ENCODE results near the gene ATAD2B.
"Not testable (repeated sequence)": the region's sequence is repeated elsewhere in the genome, so short reads cannot be mapped to it uniquely, and the experiment has no call there.

The ATAD2B gene

GRCh38 chr2:23782646-23783045, 144.3 kb downstream of the ATAD2B start:
- no peak for DNase-seq

DNA sequence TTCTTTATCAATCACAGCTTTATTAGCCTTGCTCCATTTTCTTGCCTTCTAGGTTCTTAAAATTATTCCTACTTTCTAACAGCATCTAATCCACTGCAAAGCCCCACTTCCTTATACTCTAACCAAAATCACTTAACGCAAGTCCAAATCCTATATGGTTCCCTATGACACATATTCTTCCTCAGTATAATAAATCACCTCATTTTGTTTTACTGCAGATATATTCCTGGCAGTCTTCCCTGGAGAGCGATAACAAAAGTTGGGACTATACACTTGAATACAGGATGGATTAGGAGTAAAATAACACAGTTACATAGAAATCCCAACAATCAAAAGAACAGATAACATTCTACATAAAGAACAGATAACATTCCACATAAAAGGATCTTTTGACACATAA, 144.8 kb downstream of the ATAD2B start:
- DNase-seq, result no peak

GRCh38 chr2:23780465-23780864, 146.5 kb downstream of the ATAD2B start:
- DNase-seq, result not testable (repeated sequence)

GRCh38 chr2:23777826-23778225, 149.1 kb downstream of the ATAD2B start:
- DNase-seq, result no peak

GRCh38 chr2:23776021-23776420, 150.9 kb downstream of the ATAD2B start:
- DNase-seq, result no peak

- no peak for DNase-seq
Measured at GRCh38 chr2:23772684-23773083, 154.2 kb downstream of the ATAD2B start.

DNA sequence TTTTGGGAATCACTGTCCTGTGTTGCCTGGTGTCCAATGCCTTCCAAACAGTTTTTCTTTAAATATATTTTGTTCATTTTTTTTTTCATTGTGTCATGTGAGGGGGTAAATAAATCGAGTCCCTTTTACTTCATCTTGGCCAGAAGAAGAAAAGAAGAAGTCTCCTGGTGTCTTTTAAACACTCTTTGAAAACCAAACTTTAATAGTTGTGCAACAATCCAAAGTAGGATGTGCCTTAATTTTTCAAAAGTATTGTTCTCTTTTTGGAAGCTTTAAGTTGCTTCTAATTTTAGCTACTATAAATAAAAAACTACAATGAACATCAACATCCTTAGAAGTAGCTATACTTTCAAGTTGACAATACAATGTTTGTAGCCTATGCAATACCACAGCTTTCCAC, 154.9 kb downstream of the ATAD2B start:
- DNase-seq, result no peak

DNA sequence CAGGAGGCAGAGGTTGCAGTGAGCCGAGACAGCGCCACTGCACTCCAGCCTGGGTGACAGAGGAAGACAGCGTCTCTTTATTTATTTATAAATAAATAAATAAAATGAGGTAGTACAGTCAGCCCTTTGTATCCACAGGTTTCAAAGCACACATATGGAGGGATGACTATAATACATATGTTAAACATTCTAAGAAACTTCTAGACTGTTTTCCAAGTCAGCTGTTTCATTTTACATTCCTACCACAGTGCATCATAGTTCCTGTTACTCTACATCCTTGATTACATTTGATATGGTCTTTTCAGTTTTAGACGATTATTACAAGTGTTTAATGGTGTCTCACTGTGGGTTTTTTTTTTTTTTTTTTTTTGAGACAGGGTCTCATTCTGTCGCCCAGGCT, 157.6 kb downstream of the ATAD2B start:
- no peak for DNase-seq

DNA sequence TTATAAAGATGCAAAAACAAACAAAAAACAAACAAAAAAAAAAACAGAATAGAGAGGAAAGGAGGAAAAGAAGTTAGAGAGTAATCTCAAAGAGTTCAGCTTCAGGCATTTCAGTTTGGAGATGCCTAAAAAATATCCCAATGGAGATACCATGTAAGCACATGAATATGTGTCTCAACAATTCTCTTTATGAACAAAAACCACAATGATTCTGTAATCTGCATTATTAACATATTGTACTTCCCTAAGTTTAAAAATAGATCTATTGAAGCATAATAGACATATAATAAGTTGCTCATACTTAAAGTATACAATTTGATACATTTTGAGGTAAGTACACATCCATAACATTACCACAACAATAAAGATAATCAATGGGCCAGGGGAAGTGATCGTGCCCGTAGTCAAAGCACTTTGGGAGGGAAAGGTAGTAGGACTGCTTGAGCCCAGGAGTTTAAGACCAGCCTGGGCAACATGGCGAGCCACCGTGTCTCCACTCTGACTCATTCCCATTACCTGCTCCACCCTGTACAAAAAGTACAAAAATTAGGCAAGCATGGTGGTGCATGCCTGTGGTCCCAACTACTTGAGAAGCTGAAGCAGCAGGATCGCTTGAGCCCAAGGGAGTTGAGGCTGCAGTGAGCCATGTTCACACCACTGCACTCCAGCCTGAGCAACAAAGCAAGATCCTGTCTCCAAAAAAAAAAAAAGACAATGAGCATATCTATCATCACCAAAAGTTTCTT, 158.9 kb downstream of the ATAD2B start:
- no peak for DNase-seq

DNA sequence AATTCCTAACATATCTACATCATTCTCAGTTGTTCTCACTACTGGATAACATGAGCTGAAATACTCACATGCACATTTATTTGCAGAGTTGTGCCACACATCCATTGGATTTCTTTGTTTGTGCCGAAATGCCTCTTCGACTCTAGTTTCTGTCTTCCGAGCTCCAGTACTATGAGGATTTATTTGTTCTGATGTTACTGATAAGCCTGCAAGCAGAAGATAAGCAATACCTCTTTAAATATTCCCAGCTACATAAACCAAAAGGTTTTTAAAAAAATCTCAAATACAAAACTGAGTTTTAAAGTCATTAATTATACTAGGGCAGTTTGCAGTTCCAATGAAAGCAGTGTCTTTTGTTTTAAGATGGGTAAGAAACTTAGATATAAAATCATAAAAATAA, 164.8 kb downstream of the ATAD2B start:
- DNase-seq, result no peak

- no peak for DNase-seq
Measured at GRCh38 chr2:23761638-23762037, 165.3 kb downstream of the ATAD2B start.

- DNase-seq, result peak; percentile 5
Measured at GRCh38 chr2:23760736-23761135, 166.2 kb downstream of the ATAD2B start.

DNA sequence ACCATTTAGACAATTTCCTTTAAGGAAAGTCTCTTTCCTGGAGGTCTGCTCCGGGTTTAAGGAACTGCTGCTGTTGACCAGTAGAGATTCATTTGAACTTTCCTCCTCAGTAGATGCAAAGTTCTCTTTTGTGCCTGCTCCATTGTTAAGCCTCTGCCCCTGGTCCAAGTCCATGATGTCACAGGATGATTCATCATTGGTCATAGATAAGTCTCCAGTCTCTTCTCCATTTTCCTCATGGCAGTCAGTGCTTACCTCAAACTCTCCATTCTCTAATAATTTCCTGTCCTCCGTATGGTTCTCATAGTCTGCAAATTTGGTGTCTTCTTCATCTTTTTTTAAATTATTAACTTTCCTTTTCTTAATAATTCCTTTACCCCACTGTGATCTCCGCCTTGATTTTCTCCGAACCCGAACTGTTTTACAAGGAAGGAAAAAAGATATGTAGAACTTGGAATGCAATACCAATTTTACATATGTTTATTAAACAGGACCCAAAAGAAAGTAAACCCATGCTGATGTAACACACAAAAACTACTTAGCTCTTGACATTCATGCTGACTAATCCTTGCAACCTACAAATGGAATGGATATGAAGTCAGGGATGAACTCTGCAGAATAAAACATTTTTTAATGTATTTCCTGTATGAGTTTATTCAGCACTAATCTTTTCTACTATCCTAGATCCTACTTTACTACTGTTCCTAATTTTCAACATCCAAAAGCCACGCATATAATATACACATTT, 169.1 kb downstream of the ATAD2B start:
- DNase-seq, result no peak

GRCh38 chr2:23756593-23757292, 170.2 kb downstream of the ATAD2B start:
- DNase-seq, result no peak

DNA sequence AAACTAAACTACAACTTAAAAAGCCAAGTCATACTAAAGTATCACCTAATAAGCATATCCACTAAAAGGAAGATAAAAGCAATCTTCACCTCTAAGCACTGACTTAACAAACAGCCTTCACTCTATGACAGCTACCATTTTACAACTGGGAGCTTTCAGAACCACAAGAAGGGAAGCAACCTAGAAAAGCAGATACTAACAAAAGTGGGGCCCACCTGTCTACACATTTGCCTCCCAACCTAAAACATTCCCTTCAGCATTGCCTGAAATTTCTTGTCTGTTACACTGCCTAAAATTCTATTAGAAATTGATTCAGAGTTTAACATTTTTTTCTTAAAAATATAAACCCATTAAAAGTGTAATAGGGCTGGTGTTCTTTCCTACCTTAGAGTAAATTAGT, 172.0 kb downstream of the ATAD2B start:
- DNase-seq, result no peak

GRCh38 chr2:23753291-23754010, 173.5 kb downstream of the ATAD2B start:
- DNase-seq, result no peak

GRCh38 chr2:23751747-23752265, 175.1 kb downstream of the ATAD2B start:
- DNase-seq, result no peak

- no peak for DNase-seq
Measured at GRCh38 chr2:23746141-23746863, 180.6 kb downstream of the ATAD2B start.

GRCh38 chr2:23745726-23746105, 181.2 kb downstream of the ATAD2B start:
- DNase-seq, result no peak

- DNase-seq, result no peak
Measured at GRCh38 chr2:23745068-23745725, 181.7 kb downstream of the ATAD2B start.

GRCh38 chr2:23736783-23737182, 190.1 kb downstream of the ATAD2B start:
- not testable (repeated sequence) for DNase-seq

- DNase-seq, result no peak
Measured at GRCh38 chr2:23734416-23734815, 192.5 kb downstream of the ATAD2B start.

All from NCI-H510A (cell line).